Stimulated activated CD8-positive, alpha-beta memory T cell treated with anti-CD3 and anti-CD28 coated beads, Interleukin-7, amount 100 ng/mL, for 24 hours (primary cell): ENCODE measurements around the gene DUS1L.

Experiments
- DNase-seq: peaks from one replicate; pipeline ENCODE4 v3.0.0-alpha.2; 2020; ENCODE audit warnings: low read depth

Gene DUS1L

GRCh38 chr17:82076018-82076784 is 10.6 kb upstream of the DUS1L start:
- no peak for DNase-seq

- DNase-seq = no peak
These were observed 7.8 kb upstream of the DUS1L start for GRCh38 chr17:82073446-82073845.

- no peak for DNase-seq
These were observed 7.2 kb upstream of the DUS1L start for GRCh38 chr17:82072827-82073226.

- DNase-seq = no peak
These were observed 5.0 kb upstream of the DUS1L start for GRCh38 chr17:82070611-82071010.

GRCh38 chr17:82065193-82065637 is 389 bp downstream of the DUS1L start:
- no peak for DNase-seq

- no peak for DNase-seq
These were observed 991 bp downstream of the DUS1L start for GRCh38 chr17:82064433-82065192.

- no peak for DNase-seq
These were observed 1.9 kb downstream of the DUS1L start for GRCh38 chr17:82063424-82064415.

GRCh38 chr17:82062984-82063368 is 2.6 kb downstream of the DUS1L start:
- no peak for DNase-seq

GRCh38 chr17:82062076-82062983 is 3.3 kb downstream of the DUS1L start:
- no peak for DNase-seq

- no peak for DNase-seq
These were observed 4.3 kb downstream of the DUS1L start for GRCh38 chr17:82061047-82061925.

- no peak for DNase-seq
These were observed 5.0 kb downstream of the DUS1L start for GRCh38 chr17:82060614-82061013.

GRCh38 chr17:82060001-82060380 is 5.6 kb downstream of the DUS1L start:
- DNase-seq = no peak

- DNase-seq = no peak
These were observed 6.2 kb downstream of the DUS1L start for GRCh38 chr17:82059272-82060000.

- DNase-seq = no peak
These were observed 6.8 kb downstream of the DUS1L start for GRCh38 chr17:82058855-82059249.

- no peak for DNase-seq
These were observed 7.3 kb downstream of the DUS1L start for GRCh38 chr17:82058230-82058854.

GRCh38 chr17:82056729-82057621 is 8.6 kb downstream of the DUS1L start:
- DNase-seq = no peak

- DNase-seq = no peak
These were observed 9.5 kb downstream of the DUS1L start for GRCh38 chr17:82055965-82056728.
